Left lobe of liver (tissue), 2 donors: ENCODE measurements around the gene TMED5. TPM values are rescaled to one million over a fixed set of nuclear protein-coding genes. Genes with fewer than 3 reads are reported as not detected.
A peak's percentile ranks its signal among the peaks of the same experiment; 100 is the strongest.
"Not testable (repeated sequence)": the region's sequence is repeated elsewhere in the genome, so short reads cannot be mapped to it uniquely, and the experiment has no call there.

Experiments
- ATAC-seq: fragments of 200-7000 bp; cut with Tn5 transposase; one replicate; pipeline ENCODE4 v1.9.1; 2020; ENCODE audit warnings: mild to moderate bottlenecking, moderate library complexity
- DNase-seq: peaks from one replicate; pipeline ENCODE4 v3.0.0-alpha.2; 2020; ENCODE audit warnings: low spot score
- total RNA-seq: library from RNA; stranded (reverse); gene quantifications from one replicate; pipeline ENCODE4 v1.2.1, GENCODE V29; 2021
- donor health status: DM: no; HTN: no; CAD: no; lungs with moderate emphysema.
- donor health status: DM: no; HTN: yes; CAD: no.

Gene TMED5
- total RNA-seq, 1 donor from 2014 or later = 68.5 TPM

DNA sequence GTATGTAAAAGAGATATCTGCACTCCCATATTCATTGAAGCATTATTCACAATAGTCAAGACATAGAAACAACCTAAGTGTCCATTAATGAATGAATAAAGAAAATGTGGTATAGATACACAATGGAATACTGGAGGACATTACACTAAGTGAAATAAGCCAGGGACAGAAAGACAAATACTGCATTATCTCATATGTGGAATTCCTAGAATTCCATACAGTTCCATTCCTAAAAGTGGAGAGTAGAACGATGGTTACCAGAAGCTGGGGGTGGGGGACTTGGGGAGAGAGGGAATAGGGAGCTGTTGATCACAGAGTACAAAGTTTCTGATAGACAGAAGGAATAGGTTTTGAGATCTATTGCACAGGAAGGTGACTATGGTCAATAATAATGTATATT, 7.4 kb downstream of the TMED5 start:
- DNase-seq = no peak
- no peak for ATAC-seq

GRCh38 chr1:93171549-93172034, 8.6 kb downstream of the TMED5 start:
- DNase-seq = no peak
- no peak for ATAC-seq

- not testable (repeated sequence) for DNase-seq, ATAC-seq
Measured at GRCh38 chr1:93170141-93170678, 10.0 kb downstream of the TMED5 start.

GRCh38 chr1:93167006-93167405, 13.2 kb downstream of the TMED5 start:
- ATAC-seq = no peak
- no peak for DNase-seq

DNA sequence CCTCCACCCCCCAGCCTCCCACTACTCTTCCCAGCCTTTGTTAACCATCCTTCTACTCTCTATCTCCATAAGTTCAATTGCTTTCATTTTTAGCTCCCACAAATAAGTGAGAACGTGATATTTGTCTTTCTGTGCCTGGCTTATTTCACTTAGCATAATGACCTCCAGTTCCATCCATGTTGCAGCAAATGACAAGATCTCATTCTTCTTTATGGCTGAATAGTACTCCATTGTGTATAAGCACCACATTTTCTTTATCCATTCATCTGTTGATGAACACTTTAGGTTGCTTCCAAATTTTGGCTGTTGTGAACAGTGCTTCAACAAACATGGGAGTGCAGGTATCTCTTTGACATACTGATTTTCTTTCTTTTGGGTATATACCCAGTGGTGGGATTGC, 14.3 kb downstream of the TMED5 start:
- ATAC-seq, DNase-seq: not testable (repeated sequence)

DNA sequence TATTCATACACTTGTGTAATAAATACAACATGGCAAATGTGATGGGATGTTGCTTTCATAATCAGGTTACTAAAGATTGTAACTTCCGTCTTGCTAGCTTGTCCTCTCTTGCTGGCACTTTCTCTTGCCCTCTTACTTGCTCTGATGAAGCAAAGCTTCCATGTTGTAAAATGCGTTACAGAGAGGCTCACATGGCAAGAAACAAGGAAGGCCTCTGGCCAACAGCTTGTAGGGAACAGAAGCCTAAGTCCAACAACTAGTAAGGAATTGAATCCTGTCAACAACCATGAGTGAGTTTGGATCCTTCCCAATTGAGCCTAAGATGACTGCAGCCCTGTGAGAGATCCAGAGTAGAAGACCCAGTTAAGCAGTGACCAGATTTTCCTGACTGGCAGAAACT, 15.4 kb downstream of the TMED5 start:
- DNase-seq (no peak), ATAC-seq (no peak)

DNA sequence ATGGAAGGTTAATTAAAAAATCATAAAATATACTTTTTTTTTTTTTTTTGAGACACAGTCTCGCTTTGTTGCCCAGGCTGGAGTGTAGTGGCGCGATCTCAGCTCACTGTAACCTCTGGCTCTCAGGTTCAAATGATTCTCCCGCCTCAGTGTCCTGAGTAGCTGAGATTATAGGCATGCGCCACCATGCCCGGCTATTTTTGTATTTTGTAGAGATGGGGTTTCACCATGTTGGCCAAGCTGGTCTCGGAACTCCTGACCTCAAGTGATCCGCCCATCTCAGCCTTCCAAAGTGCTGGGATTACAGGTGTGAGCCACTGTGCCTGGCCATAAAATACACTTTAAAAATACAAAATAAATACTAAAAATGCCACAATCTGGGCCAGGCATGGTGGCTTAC, 16.9 kb downstream of the TMED5 start:
- DNase-seq, ATAC-seq: not testable (repeated sequence)

- no peak for ATAC-seq
- DNase-seq = no peak
Measured at GRCh38 chr1:93159337-93159736, 20.9 kb downstream of the TMED5 start.

DNA sequence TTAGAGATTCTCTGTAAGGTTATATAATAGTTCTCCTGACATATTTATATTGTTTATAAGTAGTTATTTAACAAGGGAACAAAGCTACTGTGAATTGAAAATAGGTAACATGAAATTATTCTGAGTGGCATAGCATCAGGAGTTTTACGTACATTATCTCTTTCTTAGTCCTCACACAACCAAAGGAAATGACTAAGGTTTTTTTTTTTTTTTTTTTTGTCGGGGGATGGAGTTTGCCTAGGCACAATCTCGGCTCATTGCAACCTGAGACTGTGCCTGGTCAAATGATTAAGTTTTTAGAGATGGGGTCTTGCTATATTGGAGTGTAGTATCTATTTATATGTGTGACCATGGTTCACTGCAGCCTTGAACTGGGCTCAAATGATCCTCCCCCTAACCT, 24.9 kb downstream of the TMED5 start:
- no peak for ATAC-seq

DNA sequence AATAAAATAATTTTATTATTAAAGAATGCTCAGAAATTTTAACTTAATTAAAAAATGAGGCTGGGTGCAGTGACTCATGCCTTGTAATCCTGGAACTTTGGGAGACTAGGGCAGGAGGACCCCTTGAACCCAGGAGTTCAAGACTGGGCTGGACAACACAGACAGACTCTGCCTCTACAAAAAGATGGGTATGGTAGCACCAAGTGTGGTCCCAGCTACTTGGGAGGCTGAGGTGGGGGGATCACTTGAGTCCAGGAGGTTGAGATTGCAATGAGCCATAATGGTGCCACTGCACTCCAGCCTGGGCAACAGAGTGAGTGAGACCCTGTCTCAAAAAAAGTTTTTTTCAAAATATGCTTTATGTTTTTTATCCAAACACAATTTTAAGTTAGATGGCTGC, 25.3 kb downstream of the TMED5 start:
- DNase-seq (no peak), ATAC-seq (no peak)

More for the DNA sequence above, 24.9 kb downstream of the TMED5 start:
- DNase-seq = no peak

- no peak for ATAC-seq
- no peak for DNase-seq
Measured at GRCh38 chr1:93152835-93153234, 27.4 kb downstream of the TMED5 start.

- ATAC-seq (no peak), DNase-seq (no peak)
Measured at GRCh38 chr1:93151474-93151873, 28.7 kb downstream of the TMED5 start.

DNA sequence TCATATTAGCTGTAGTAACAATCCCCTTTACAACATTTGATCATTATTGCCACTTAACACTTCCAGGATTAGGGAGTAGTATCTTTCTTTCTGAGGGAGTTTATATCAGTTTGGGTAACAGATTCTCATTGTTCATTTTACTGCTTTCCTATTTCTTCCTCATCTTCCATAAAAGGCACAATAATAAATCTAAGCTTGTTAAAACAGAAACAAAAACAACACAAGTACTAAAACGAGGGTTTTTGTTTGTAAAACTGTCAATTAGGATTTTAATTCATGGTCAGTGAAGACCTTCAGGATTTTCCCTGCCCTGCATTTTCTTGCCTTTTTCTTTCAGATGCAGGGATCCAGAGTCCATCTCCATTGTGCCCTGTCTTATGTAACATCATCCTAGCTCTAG, 29.5 kb downstream of the TMED5 start:
- ATAC-seq = no peak
- DNase-seq = no peak

- no peak for DNase-seq
- peak; percentile 25 for ATAC-seq
Measured at GRCh38 chr1:93148001-93148400, 32.2 kb downstream of the TMED5 start.

GRCh38 chr1:93143769-93144168, 36.4 kb downstream of the TMED5 start:
- DNase-seq (no peak), ATAC-seq (peak; percentile 49)

DNA sequence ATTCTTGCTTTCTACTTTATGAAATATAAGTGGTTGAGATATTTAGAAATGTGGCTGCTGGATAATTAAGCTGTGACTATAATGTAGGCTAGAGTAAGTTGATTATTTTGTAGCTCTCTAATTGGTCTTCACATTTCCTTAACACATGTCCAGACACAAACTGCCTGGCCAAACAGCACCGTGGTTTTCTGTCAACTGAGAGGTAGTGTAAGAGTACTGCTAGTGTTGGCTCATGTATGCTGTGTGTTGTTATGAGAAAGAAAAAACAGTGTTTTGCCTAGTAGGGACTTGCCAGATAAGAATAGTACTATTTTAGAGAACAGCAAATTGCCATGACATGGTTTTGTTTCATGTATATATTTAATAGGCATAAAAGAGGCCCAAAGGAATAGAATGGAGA, 37.1 kb downstream of the TMED5 start:
- DNase-seq = no peak
- peak; percentile 57 for ATAC-seq

- ATAC-seq = peak; percentile 63
- no peak for DNase-seq
Measured at GRCh38 chr1:93142161-93142560, 38.1 kb downstream of the TMED5 start.

DNA sequence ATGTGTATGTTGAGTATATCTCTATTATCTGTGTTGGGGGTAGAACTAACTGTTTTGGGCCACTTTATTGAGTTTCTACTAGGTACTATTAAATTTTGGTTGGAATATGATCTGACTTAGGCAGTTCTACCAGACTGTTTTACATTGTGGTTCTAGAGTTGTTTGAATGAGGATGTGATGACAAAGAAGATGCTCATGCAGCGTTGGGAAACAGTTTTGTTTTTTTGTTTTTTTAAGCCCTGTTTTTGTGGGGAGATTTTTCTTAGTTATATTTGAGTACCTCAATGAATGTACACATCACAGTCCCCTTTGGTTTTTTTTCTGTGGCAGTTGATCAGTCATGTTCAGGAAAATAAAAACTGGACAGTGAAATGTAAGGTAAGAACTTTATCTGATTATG, 40.1 kb downstream of the TMED5 start:
- ATAC-seq = no peak
- DNase-seq = no peak

- ATAC-seq (no peak), DNase-seq (no peak)
Measured at GRCh38 chr1:93137604-93138292, 42.5 kb downstream of the TMED5 start.

DNA sequence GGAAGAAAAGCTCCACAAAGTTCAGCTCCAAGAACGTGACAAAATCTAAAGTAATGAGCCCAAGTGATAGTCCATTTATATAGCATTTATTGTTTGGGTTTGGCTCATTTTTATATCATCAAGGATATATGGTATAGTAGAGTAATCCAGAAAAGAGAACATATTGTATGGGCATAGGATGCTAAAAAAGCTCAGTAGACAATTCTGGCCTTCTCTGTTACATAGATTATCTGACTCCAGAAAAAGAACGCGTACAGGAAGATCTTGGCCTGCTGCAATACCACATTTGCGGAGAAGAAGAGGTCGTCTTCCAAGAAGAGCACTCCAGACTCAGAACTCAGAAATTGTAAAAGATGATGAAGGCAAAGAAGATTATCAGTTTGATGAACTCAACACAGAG, 43.8 kb downstream of the TMED5 start:
- ATAC-seq = no peak
- no peak for DNase-seq

DNA sequence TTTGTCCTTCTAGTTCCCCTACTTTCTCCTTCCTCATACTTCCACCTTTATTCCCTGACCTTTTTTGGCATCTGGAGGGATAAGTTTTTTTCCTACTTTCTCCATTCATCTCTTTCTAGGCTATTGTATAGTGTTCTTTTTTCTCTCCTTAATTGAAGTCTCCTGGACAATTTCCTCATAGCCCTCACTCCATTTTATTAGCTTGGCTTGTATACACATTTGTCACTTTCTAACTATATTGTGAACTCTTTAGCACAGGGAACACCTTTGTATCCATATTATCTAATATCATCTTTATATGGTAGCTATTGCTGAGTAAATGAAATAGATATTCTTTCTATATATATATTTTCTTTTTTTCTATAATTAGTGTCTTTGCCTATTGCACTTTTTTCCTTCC, 47.6 kb downstream of the TMED5 start:
- no peak for DNase-seq
- ATAC-seq = no peak

DNA sequence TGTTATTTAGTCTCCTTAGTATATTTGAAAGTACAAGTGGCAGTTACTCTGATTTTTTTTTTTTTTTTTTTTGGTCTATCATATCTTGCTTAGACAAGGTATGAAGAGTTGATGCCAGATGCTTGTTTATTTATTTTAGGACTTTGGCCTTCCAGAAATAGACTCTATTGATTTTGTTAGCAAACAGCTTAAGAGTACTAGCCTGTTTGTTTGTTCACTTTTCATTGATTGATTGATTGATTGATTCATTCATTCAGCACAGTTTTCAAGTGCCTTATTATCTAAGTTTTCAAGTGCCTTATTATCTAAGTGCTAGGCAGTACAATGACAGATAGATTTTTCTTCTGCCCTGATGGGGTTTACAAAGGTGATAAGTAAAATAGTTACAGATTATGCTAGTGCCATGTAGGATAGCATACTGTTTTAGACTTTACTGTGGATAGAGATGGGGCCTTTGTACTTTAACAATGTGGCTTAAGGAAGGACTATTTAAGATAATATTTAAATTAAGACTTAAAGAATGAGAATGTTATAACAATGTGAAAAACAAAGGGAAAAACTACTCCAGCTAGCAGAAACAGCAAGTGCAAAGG, 50.6 kb downstream of the TMED5 start:
- peak; percentile 95 for ATAC-seq

More for the DNA sequence above, 50.6 kb downstream of the TMED5 start:
- DNase-seq = no peak
